CD4-positive, alpha-beta T cell (primary cell): ENCODE measurements around the gene NIPSNAP3A. TPM values are rescaled to one million over a fixed set of nuclear protein-coding genes. Genes with fewer than 3 reads are reported as not detected.

Source experiments
- ATAC-seq: fragments of 200-7000 bp; cut with Tn5 transposase; one replicate; pipeline ENCODE4 v1.10.0; 2022; ENCODE audit warnings: mild to moderate bottlenecking; ENCODE audit not compliant: poor library complexity
- CTCF ChIA-PET: fragments of 350-600 bp; sonication (Branson Sonifier 250); formaldehyde crosslinking; loops from one replicate; lab custom pipeline; 2021; ENCODE audit warnings: antibody characterized with exemption, inconsistent platforms; lab: Charles Lee
- POLR2A ChIA-PET: fragments of 350-600 bp; sonication (Branson Sonifier 250); formaldehyde crosslinking; loops from one replicate; lab custom pipeline; 2021; ENCODE audit warnings: antibody characterized with exemption, inconsistent platforms; lab: Charles Lee
- DNase-seq, 14 experiments: peaks; one replicate each; pipeline ENCODE4 v3.0.0-alpha.2; 2013 to 2020; ENCODE audit warnings: mixed read lengths in 2 of 14
- H3K27ac ChIP-seq, 2 donors: one replicate each; pipeline versions ENCODE4 v1.5.1 to v1.7.0; 2013; ENCODE audit warnings: low read length in 2 of 2, low read depth in 1 of 2, mild to moderate bottlenecking in 1 of 2
- H3K27me3 ChIP-seq, 2 experiments: 1 replicate in 1 of 2; 2 replicates in 1 of 2; pipeline versions ENCODE4 v1.6.1 to v1.7.0; 2013; ENCODE audit warnings: low read length in 2 of 2, control low read depth in 1 of 2, mild to moderate bottlenecking in 1 of 2, moderate library complexity in 1 of 2; ENCODE audit not compliant: insufficient read depth in 2 of 2, control insufficient read depth in 1 of 2
- H3K36me3 ChIP-seq: one replicate; pipeline ENCODE4 v1.6.1; 2013; ENCODE audit warnings: low read length, control low read depth; ENCODE audit not compliant: insufficient read depth
- H3K4me1 ChIP-seq: one replicate; pipeline ENCODE4 v1.6.1; 2013; ENCODE audit warnings: low read length, control low read depth; ENCODE audit not compliant: insufficient read depth
- H3K4me3 ChIP-seq: one replicate; pipeline ENCODE4 v1.5.1; 2013; ENCODE audit warnings: mild to moderate bottlenecking, low read length, moderate library complexity
- H3K9me3 ChIP-seq, 2 experiments: 1 replicate in 1 of 2; 2 replicates in 1 of 2; pipeline versions ENCODE4 v1.6.1 to v1.7.0; 2013; ENCODE audit warnings: low read length in 2 of 2, mild to moderate bottlenecking in 2 of 2, control low read depth in 1 of 2, moderate library complexity in 1 of 2; ENCODE audit not compliant: control insufficient read depth in 1 of 2, insufficient read depth in 1 of 2
- H3K27ac Mint-ChIP-seq: one replicate; pipeline ENCODE4 v1.8.0; 2020; ENCODE audit warnings: mixed read lengths
- H3K27me3 Mint-ChIP-seq: one replicate; pipeline ENCODE4 v1.8.0; 2021; ENCODE audit warnings: mixed read lengths
- H3K36me3 Mint-ChIP-seq: one replicate; pipeline ENCODE4 v1.8.0; 2021; ENCODE audit warnings: low read depth, mixed read lengths
- H3K4me1 Mint-ChIP-seq: one replicate; pipeline ENCODE4 v1.8.0; 2021; ENCODE audit warnings: low read depth, mixed read lengths
- H3K4me3 Mint-ChIP-seq: one replicate; pipeline ENCODE4 v1.8.0; 2020; ENCODE audit warnings: mild to moderate bottlenecking, mixed read lengths
- H3K9me3 Mint-ChIP-seq: one replicate; pipeline ENCODE4 v1.8.0; 2020; ENCODE audit warnings: mixed read lengths
- intact Hi-C, 2 experiments: fragments of 100-400 bp; cut with DNase I in 1 of 2; cut with micrococcal nuclease in 1 of 2; formaldehyde crosslinking; loops; one replicate each; pipeline versions ENCODE4 v1.15.1 to v1.9.0; 2023 to 2025; cut with DNase I, micrococcal nuclease
- total RNA-seq, 174 experiments: library from RNA in 2 of 174; stranded (reverse) in 2 of 174; gene quantifications; one replicate each; pipeline ENCODE4 v1.2.3 and lab custom pipeline; 2021 to 2026
- TF ChIP-seq, protein P1 (sequence below): fragments of 200-600 bp; IDR thresholded peaks from one replicate; pipeline ENCODE4 v1.8.0; 2022; ENCODE audit warnings: antibody characterized with exemption, mild to moderate bottlenecking

Gene NIPSNAP3A
- total RNA-seq, 2 experiments from 2014 or later: 9.0 to 10.6 TPM

- DNase-seq (no peak), ATAC-seq (no peak)
- Histone ChIP-seq H3K9me3 (no peaks in the 10 kb centered on the region), H3K27ac (no peak overlapping the region), H3K36me3 (peaks cover 13% of the 10 kb centered on the region), H3K4me3 (no peak overlapping the region), H3K27me3 (no peaks in the 10 kb centered on the region), H3K4me1 (no peaks in the 10 kb centered on the region)
- Mint-ChIP-seq H3K36me3 (peaks cover 92% of the 10 kb centered on the region), H3K4me1 (no peaks in the 10 kb centered on the region), H3K27me3 (no peaks in the 10 kb centered on the region), H3K27ac (no peak overlapping the region), H3K9me3 (no peaks in the 10 kb centered on the region), H3K4me3 (no peak overlapping the region)
- intact Hi-C loops: no loop called here
- TF ChIP-seq, protein P1, sequence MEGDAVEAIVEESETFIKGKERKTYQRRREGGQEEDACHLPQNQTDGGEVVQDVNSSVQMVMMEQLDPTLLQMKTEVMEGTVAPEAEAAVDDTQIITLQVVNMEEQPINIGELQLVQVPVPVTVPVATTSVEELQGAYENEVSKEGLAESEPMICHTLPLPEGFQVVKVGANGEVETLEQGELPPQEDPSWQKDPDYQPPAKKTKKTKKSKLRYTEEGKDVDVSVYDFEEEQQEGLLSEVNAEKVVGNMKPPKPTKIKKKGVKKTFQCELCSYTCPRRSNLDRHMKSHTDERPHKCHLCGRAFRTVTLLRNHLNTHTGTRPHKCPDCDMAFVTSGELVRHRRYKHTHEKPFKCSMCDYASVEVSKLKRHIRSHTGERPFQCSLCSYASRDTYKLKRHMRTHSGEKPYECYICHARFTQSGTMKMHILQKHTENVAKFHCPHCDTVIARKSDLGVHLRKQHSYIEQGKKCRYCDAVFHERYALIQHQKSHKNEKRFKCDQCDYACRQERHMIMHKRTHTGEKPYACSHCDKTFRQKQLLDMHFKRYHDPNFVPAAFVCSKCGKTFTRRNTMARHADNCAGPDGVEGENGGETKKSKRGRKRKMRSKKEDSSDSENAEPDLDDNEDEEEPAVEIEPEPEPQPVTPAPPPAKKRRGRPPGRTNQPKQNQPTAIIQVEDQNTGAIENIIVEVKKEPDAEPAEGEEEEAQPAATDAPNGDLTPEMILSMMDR: no peak
- POLR2A ChIA-PET: no interaction called here
- CTCF ChIA-PET: no interaction called here
Measured at GRCh38 chr9:104795857-104796256, 48.4 kb downstream of the NIPSNAP3A start.

DNA sequence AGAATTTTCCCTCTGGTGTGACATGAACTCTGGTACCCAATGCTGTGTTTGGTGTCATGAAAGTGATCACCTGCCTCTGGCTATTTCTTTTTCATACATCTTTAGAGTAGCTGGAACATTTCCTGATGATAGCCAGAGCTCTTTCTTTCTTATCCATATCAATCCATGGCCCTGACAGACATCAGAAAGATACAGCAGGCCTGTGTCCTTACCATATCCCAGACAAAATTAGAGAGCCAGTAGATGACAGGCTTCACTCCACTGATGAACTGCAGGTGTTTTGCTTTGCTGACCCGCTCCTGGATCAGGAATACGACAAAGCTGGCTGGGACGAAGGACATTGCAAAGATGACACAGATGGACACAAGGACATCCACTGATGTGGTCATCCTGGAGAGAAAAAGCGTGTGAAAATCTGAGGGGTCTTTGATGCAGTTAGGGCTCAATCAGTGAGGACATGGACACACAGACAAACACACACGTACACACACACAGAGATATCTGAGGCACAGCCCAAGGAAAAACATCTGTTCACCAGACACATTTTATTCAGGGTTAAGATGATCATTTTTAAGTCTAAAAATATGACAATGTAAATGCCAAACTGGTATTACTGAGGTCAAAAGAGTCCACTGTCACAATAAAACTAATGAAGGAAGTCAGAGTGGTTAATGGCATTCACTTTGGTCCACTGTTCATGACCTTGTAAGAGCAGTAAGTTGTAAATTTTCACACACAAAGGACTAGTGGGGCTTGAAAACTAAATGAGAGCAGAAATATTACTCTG lies 50.9 kb downstream of the NIPSNAP3A start:
- Mint-ChIP-seq H3K4me3 (no peak overlapping the region), H3K4me1 (no peaks in the 10 kb centered on the region), H3K27ac (no peak overlapping the region), H3K36me3 (peaks cover 94% of the 10 kb centered on the region), H3K9me3 (no peaks in the 10 kb centered on the region), H3K27me3 (no peaks in the 10 kb centered on the region)
- Histone ChIP-seq H3K9me3 (no peaks in the 10 kb centered on the region), H3K27ac (no peak overlapping the region), H3K4me1 (no peaks in the 10 kb centered on the region), H3K36me3 (peaks cover 15% of the 10 kb centered on the region), H3K27me3 (no peaks in the 10 kb centered on the region), H3K4me3 (no peak overlapping the region)
- TF ChIP-seq, protein P1: no peak
- DNase-seq (no peak), ATAC-seq (no peak)
- CTCF ChIA-PET: no interaction called here
- POLR2A ChIA-PET: no interaction called here
- intact Hi-C loops: no loop called here

DNA sequence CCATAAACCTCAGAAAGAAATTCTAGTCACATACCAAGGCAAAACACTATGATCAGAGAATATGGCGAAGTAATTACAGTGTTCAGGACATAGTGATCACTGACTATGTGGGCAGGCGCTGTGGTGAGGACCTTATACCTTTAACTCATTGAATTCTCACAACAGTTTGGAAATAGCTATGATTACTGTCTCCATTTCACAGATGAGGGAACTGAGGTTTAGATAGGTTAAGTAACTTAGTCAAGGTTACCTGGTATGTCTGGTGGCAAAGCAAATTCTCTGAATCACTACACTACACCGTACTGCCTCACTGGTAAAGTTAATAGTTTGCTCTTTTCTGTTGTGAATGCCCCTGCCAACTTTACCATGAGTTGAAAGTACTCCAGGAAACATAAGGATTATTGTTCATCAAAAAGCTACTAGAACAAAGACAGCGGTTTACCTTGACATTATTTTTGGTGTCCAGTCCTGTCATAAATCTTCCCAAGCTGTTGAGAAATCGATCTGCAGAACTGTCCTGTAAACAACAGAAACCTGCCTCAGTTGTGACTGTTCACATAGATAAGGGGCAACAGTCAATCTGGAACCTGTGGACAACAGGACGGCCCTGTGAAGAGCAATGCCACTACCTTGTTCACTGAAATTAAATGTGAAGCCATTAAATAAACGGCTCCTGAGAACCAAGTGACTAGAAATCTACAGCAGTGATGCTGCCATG lies 52.7 kb downstream of the NIPSNAP3A start:
- H3K9me3 ChIP-seq: no peaks in the 10 kb centered on the region
- Mint-ChIP-seq H3K9me3 (no peaks in the 10 kb centered on the region), H3K36me3 (peaks cover 91% of the 10 kb centered on the region), H3K27me3 (no peaks in the 10 kb centered on the region), H3K27ac (no peak overlapping the region), H3K4me3 (no peak overlapping the region), H3K4me1 (no peaks in the 10 kb centered on the region)
- no peak overlapping the region for H3K4me3 ChIP-seq
- no peak overlapping the region for H3K27ac ChIP-seq
- H3K27me3 ChIP-seq: no peaks in the 10 kb centered on the region
- ATAC-seq: no peak
- intact Hi-C loops: loop anchor here in 1 of 2 experiments (10.0 kb wide), 1 partner anchor 615 kb away; no protein-coding TSS in a partner anchor
- DNase-seq: no peak
- ChIA-PET CTCF (no interaction called here), POLR2A (no interaction called here)
- peaks cover 11% of the 10 kb centered on the region for H3K36me3 ChIP-seq
- TF ChIP-seq, protein P1: no peak
- H3K4me1 ChIP-seq: no peaks in the 10 kb centered on the region
